DND-41 (cell line): ENCODE measurements around the gene COL23A1.

Experiments
- EZH2 ChIP-seq: IDR thresholded peaks from 3 replicates; pipeline ENCODE4 v1.6.1; 2012; ENCODE audit warnings: borderline replicate concordance, low read depth, mild to moderate bottlenecking, moderate library complexity, low read length, inconsistent platforms; ENCODE audit not compliant: severe bottlenecking
- TF ChIP-seq, protein P1 (sequence below): IDR thresholded peaks from 2 replicates; pipeline ENCODE4 v1.5.1; 2012; ENCODE audit warnings: borderline replicate concordance, low read length, moderate library complexity, mild to moderate bottlenecking; ENCODE audit not compliant: poor library complexity, severe bottlenecking; ENCODE audit errors: extremely low read depth

GRCh38 chr5:178236126-178236525 lies 354.1 kb downstream of the COL23A1 start:
- no peak for TF ChIP-seq EZH2
- TF ChIP-seq, protein P1, sequence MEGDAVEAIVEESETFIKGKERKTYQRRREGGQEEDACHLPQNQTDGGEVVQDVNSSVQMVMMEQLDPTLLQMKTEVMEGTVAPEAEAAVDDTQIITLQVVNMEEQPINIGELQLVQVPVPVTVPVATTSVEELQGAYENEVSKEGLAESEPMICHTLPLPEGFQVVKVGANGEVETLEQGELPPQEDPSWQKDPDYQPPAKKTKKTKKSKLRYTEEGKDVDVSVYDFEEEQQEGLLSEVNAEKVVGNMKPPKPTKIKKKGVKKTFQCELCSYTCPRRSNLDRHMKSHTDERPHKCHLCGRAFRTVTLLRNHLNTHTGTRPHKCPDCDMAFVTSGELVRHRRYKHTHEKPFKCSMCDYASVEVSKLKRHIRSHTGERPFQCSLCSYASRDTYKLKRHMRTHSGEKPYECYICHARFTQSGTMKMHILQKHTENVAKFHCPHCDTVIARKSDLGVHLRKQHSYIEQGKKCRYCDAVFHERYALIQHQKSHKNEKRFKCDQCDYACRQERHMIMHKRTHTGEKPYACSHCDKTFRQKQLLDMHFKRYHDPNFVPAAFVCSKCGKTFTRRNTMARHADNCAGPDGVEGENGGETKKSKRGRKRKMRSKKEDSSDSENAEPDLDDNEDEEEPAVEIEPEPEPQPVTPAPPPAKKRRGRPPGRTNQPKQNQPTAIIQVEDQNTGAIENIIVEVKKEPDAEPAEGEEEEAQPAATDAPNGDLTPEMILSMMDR = no peak
